SK-N-SH (cell line): Measurements from ENCODE around the gene DGCR2. TPM values are rescaled to one million over a fixed set of nuclear protein-coding genes. Genes with fewer than 3 reads are reported as not detected.
A peak's percentile ranks its signal among the peaks of the same experiment; 100 is the strongest.
"Not testable (repeated sequence)": the region's sequence is repeated elsewhere in the genome, so short reads cannot be mapped to it uniquely, and the experiment has no call there.

ENCODE experiments used
- CTCF ChIA-PET: fragments of 300-600, 350-600 bp; formaldehyde crosslinking; extraction: SDS; loops from one replicate; lab custom pipeline; 2021; lab: Yijun Ruan, JAX
- POLR2A ChIA-PET: fragments of 350-600 bp; sonication (Branson Sonifier 250); formaldehyde crosslinking; extraction: SDS; loops from one replicate; lab custom pipeline; 2020; ENCODE audit warnings: antibody characterized with exemption, inconsistent platforms; lab: Yijun Ruan, JAX
- DNase-seq: peaks from one replicate; pipeline ENCODE4 v3.0.0; 2012
- H2AFZ ChIP-seq: fragments of 200-600 bp; sonication (generic); 2 replicates; pipeline ENCODE4 v1.8.1; 2016; ENCODE audit warnings: antibody characterized with exemption, mild to moderate bottlenecking, low read depth
- H3F3A ChIP-seq: fragments of 200-600 bp; sonication (generic); replicated peaks from 2 replicates; pipeline ENCODE3; 2016; ENCODE audit warnings: antibody characterized with exemption, mild to moderate bottlenecking; ENCODE audit not compliant: insufficient read depth
- H3K27ac ChIP-seq, 2 experiments: fragments of 200-500 bp in 1 of 2; fragments of 200-600 bp in 1 of 2; sonication (Bioruptor generic) in 1 of 2; sonication (generic), shearing (Covaris generic) in 1 of 2; 2 replicates each; pipeline versions ENCODE4 v1.5.1 to v1.6.1; 2014 to 2016; ENCODE audit warnings: low read depth in 2 of 2, inconsistent platforms in 1 of 2, low read length in 1 of 2, mild to moderate bottlenecking in 1 of 2, mixed read lengths in 1 of 2
- H3K27me3 ChIP-seq: fragments of 200-600 bp; sonication (generic), shearing (Covaris generic); 2 replicates; pipeline ENCODE4 v1.6.1; 2016; ENCODE audit warnings: mixed run types; ENCODE audit not compliant: insufficient read depth
- H3K36me3 ChIP-seq, 2 experiments: fragments of 200-500 bp in 1 of 2; fragments of 200-600 bp in 1 of 2; sonication (Bioruptor generic) in 1 of 2; sonication (generic) in 1 of 2; replicated peaks in 1 of 2; 2 replicates each; pipeline versions ENCODE3 to v1.5.1; 2014 to 2016; ENCODE audit warnings: low read length in 1 of 2, mild to moderate bottlenecking in 1 of 2; ENCODE audit not compliant: insufficient read depth in 2 of 2, control insufficient read depth in 1 of 2
- H3K4me1 ChIP-seq, 2 experiments: fragments of 200-500 bp in 1 of 2; fragments of 200-600 bp in 1 of 2; sonication (Bioruptor generic) in 1 of 2; sonication (generic), shearing (Covaris generic) in 1 of 2; 2 replicates each; pipeline versions ENCODE4 v1.5.1 to v1.6.1; 2014 to 2016; ENCODE audit warnings: low read depth in 1 of 2, low read length in 1 of 2, mixed run types in 1 of 2; ENCODE audit not compliant: insufficient read depth in 2 of 2, control insufficient read depth in 1 of 2
- H3K4me2 ChIP-seq: fragments of 200-600 bp; sonication (generic), shearing (Covaris generic); 2 replicates; pipeline ENCODE4 v1.6.1; 2017; ENCODE audit warnings: mixed run types
- H3K4me3 ChIP-seq, 2 experiments: fragments of 200-500 bp in 1 of 2; fragments of 200-600 bp in 1 of 2; sonication (Bioruptor generic) in 1 of 2; sonication (generic), shearing (Covaris generic) in 1 of 2; 2 replicates each; pipeline versions ENCODE4 v1.5.1 to v1.8.1; 2014 to 2016; ENCODE audit warnings: low read depth in 2 of 2, inconsistent platforms in 1 of 2, low read length in 1 of 2, mild to moderate bottlenecking in 1 of 2, mixed read lengths in 1 of 2, moderate library complexity in 1 of 2
- H3K79me2 ChIP-seq: fragments of 200-600 bp; sonication (generic); 2 replicates; pipeline ENCODE4 v1.8.1; 2017; ENCODE audit warnings: mild to moderate bottlenecking; ENCODE audit not compliant: insufficient read depth
- H3K9ac ChIP-seq: fragments of 200-600 bp; sonication (generic); 2 replicates; pipeline ENCODE4 v1.6.1; 2017; ENCODE audit warnings: mixed run types
- H3K9me2 ChIP-seq: fragments of 200-600 bp; sonication (generic); 2 replicates; pipeline ENCODE4 v1.6.1; 2017; ENCODE audit warnings: mixed run types
- H3K9me3 ChIP-seq: fragments of 200-600 bp; sonication (generic); 2 replicates; pipeline ENCODE4 v1.6.1; 2017; ENCODE audit warnings: mixed run types, mild to moderate bottlenecking, moderate library complexity
- H4K20me1 ChIP-seq: fragments of 200-600 bp; sonication (generic); 2 replicates; pipeline ENCODE4 v1.6.1; 2017; ENCODE audit warnings: mild to moderate bottlenecking, mixed run types; ENCODE audit not compliant: insufficient read depth
- ELF1 ChIP-seq: IDR thresholded peaks from 2 replicates; pipeline ENCODE4 v1.4.0; 2012
- FOSL2 ChIP-seq: IDR thresholded peaks from 2 replicates; pipeline ENCODE4 v1.4.0; 2012; ENCODE audit warnings: low read depth, mild to moderate bottlenecking, moderate library complexity, borderline replicate concordance
- FOXJ3 ChIP-seq: sonication (generic); formaldehyde crosslinking; IDR thresholded peaks from 2 replicates; pipeline ENCODE4 v1.5.1; 2020; ENCODE audit warnings: mild to moderate bottlenecking, missing genetic modification reagents
- GATA2 ChIP-seq: sonication (generic); formaldehyde crosslinking; IDR thresholded peaks from 2 replicates; pipeline ENCODE4 v1.5.0; 2020; ENCODE audit warnings: mild to moderate bottlenecking, missing genetic modification reagents
- MAX ChIP-seq: IDR thresholded peaks from 2 replicates; pipeline ENCODE4 v1.4.0; 2012; ENCODE audit warnings: low read depth
- MEF2A ChIP-seq: IDR thresholded peaks from 2 replicates; pipeline ENCODE4 v1.4.0; 2012; ENCODE audit warnings: low read depth, borderline replicate concordance
- PBX3 ChIP-seq: IDR thresholded peaks from 2 replicates; pipeline ENCODE4; 2012
- RAD21 ChIP-seq: IDR thresholded peaks from 2 replicates; pipeline ENCODE4 v1.6.1; 2012; ENCODE audit warnings: mild to moderate bottlenecking, low read length
- RCOR1 ChIP-seq: fragments of 150-350 bp; IDR thresholded peaks from 2 replicates; pipeline ENCODE4 v1.6.1; 2017; ENCODE audit warnings: antibody characterized with exemption, low read length
- REST ChIP-seq: IDR thresholded peaks from 2 replicates; pipeline ENCODE4 v1.6.1; 2012; ENCODE audit warnings: mild to moderate bottlenecking, low read depth, low read length, moderate library complexity
- RFX5 ChIP-seq: IDR thresholded peaks from 2 replicates; pipeline ENCODE4 v1.6.1; 2012; ENCODE audit warnings: mild to moderate bottlenecking, improper control_type of control experiment, low read length
- RXRA ChIP-seq: IDR thresholded peaks from 2 replicates; pipeline ENCODE4 v1.4.0; 2012; ENCODE audit warnings: low read depth, mild to moderate bottlenecking, borderline replicate concordance
- SMC3 ChIP-seq: IDR thresholded peaks from 2 replicates; pipeline ENCODE4 v1.6.1; 2012; ENCODE audit warnings: low read depth, low read length, improper control_type of control experiment
- TCF12 ChIP-seq: IDR thresholded peaks from 2 replicates; pipeline ENCODE4 v1.4.0; 2012
- USF2 ChIP-seq: fragments of 150-350 bp; IDR thresholded peaks from 2 replicates; pipeline ENCODE4 v1.6.1; 2017; ENCODE audit warnings: antibody characterized with exemption, low read length, low read depth, borderline replicate concordance
- WGBS: methylation state at CpG from one replicate; pipeline ENCODE4 v1.1.6; 2017; ENCODE audit warnings: low lambda C conversion rate; 5-methylcytosine and 5-hydroxymethylcytosine counted together
- polyA plus RNA-seq, 3 experiments: library from polyadenylated mRNA; depleted of rRNA; stranded (reverse); fragments of >200 nt; gene quantifications; 2 replicates each; pipeline ENCODE4 v1.2.3, GENCODE V29; 2012

Gene DGCR2
- polyA plus RNA-seq, 1 of the 3 experiments (the other 2 are of a cell fraction), result 30.4 TPM

GRCh38 chr22:19035474-19036228, 86.6 kb downstream of the DGCR2 start:
- Histone ChIP-seq H3K9ac (no peak overlapping the region), H3K9me2 (no peaks in the 10 kb centered on the region), H3F3A (no peaks in the 10 kb centered on the region), H3K36me3 (peaks cover 0 to 18% of the 10 kb centered on the region in 2 experiments), H3K9me3 (no peaks in the 10 kb centered on the region), H3K4me1 (no peaks in the 10 kb centered on the region), H3K79me2 (no peaks in the 10 kb centered on the region), H3K27ac (no peak overlapping the region), H3K4me2 (no peak overlapping the region), H3K4me3 (no peak overlapping the region), H3K27me3 (no peaks in the 10 kb centered on the region), H2AFZ (no peak overlapping the region), H4K20me1 (peaks cover 6% of the 10 kb centered on the region; the same call in 1 of the 2 replicates)
- no peak for DNase-seq
- POLR2A ChIA-PET, result no interaction called here
- TF ChIP-seq USF2, result no peak
- TF ChIP-seq REST, result peak; percentile 85
- TF ChIP-seq TCF12, result no peak
- no peak for TF ChIP-seq SMC3
- no peak for TF ChIP-seq PBX3
- TF ChIP-seq ELF1, result no peak
- no peak for TF ChIP-seq RXRA
- TF ChIP-seq MAX, result no peak
- TF ChIP-seq MEF2A, result no peak
- TF ChIP-seq FOXJ3, result no peak
- no peak for TF ChIP-seq RFX5
- no peak for TF ChIP-seq RCOR1
- TF ChIP-seq GATA2 (CRISPR knock-in tag), result no peak
- TF ChIP-seq FOSL2, result no peak
- TF ChIP-seq RAD21, result peak; percentile 23; the same call in 1 of the 2 replicates
- WGBS, result 100% methylated on average over 2 of the region's 14 CpGs
- CTCF ChIA-PET, result no interaction called here

- H4K20me1 ChIP-seq, H3F3A ChIP-seq, H3K4me3 ChIP-seq, DNase-seq, CTCF ChIA-PET, H3K9me3 ChIP-seq, H3K9me2 ChIP-seq, POLR2A ChIA-PET, H3K4me2 ChIP-seq, H3K4me1 ChIP-seq, H3K79me2 ChIP-seq, H3K9ac ChIP-seq, H2AFZ ChIP-seq, H3K27me3 ChIP-seq, H3K27ac ChIP-seq: not testable (repeated sequence)
- H3K36me3 ChIP-seq, result peaks cover 0 to 13% of the 10 kb centered on the region in 2 experiments
- WGBS, result 100% methylated on average over 1 of the region's 6 CpGs
These were observed 87.1 kb downstream of the DGCR2 start for GRCh38 chr22:19035126-19035473.

- H3K79me2 ChIP-seq, H3K9ac ChIP-seq, H3K4me3 ChIP-seq, POLR2A ChIA-PET, H3K27ac ChIP-seq, DNase-seq, H3F3A ChIP-seq, H3K4me1 ChIP-seq, H3K9me2 ChIP-seq, H3K27me3 ChIP-seq, H3K9me3 ChIP-seq, H4K20me1 ChIP-seq, H2AFZ ChIP-seq, H3K4me2 ChIP-seq, CTCF ChIA-PET: not testable (repeated sequence)
- 98% methylated on average over 7 of the region's 12 CpGs for WGBS
- peaks cover 0 to 11% of the 10 kb centered on the region in 2 experiments for H3K36me3 ChIP-seq
These were observed 87.5 kb downstream of the DGCR2 start for GRCh38 chr22:19034724-19035120.
